Trophoblast cell (in vitro differentiated cells and primary cell): ENCODE data around the gene IL1RAPL2.

Source experiments
- DNase-seq, 2 donors: peaks; one replicate each; pipeline ENCODE4 v3.0.0-alpha.2; 2016
- H2AFZ ChIP-seq: 2 replicates; pipeline ENCODE4 v1.6.1; 2013; ENCODE audit warnings: low read length, moderate library complexity, mild to moderate bottlenecking; ENCODE audit not compliant: insufficient read depth, poor library complexity
- H2AK5ac ChIP-seq: 2 replicates; pipeline ENCODE4 v1.6.1; 2013; ENCODE audit warnings: mild to moderate bottlenecking, low read length
- H2BK120ac ChIP-seq: 2 replicates; pipeline ENCODE4 v1.6.1; 2013; ENCODE audit warnings: low read length, mild to moderate bottlenecking, moderate library complexity; ENCODE audit not compliant: insufficient read depth, poor library complexity
- H2BK12ac ChIP-seq: 2 replicates; pipeline ENCODE4 v1.6.1; 2013; ENCODE audit warnings: mild to moderate bottlenecking, low read length, moderate library complexity
- H2BK5ac ChIP-seq: 2 replicates; pipeline ENCODE4 v1.6.1; 2013; ENCODE audit warnings: low read length, low read depth, moderate library complexity, mild to moderate bottlenecking; ENCODE audit not compliant: poor library complexity
- H3K14ac ChIP-seq: 2 replicates; pipeline ENCODE4 v1.6.1; 2013; ENCODE audit warnings: mild to moderate bottlenecking, low read length
- H3K18ac ChIP-seq: 2 replicates; pipeline ENCODE4 v1.6.1; 2013; ENCODE audit warnings: mild to moderate bottlenecking, low read length
- H3K23ac ChIP-seq: 2 replicates; pipeline ENCODE4 v1.6.1; 2013; ENCODE audit warnings: low read length
- H3K27ac ChIP-seq: 2 replicates; pipeline ENCODE4 v1.5.1; 2013; ENCODE audit warnings: low read depth, mild to moderate bottlenecking, inconsistent platforms, low read length, moderate library complexity
- H3K27me3 ChIP-seq: 2 replicates; pipeline ENCODE4 v1.6.1; 2013; ENCODE audit warnings: inconsistent platforms, mild to moderate bottlenecking, low read length, moderate library complexity; ENCODE audit not compliant: insufficient read depth
- H3K36me3 ChIP-seq, 2 experiments: 1 replicate in 1 of 2; 2 replicates in 1 of 2; pipeline ENCODE4 v1.6.1; 2013; ENCODE audit warnings: low read length in 2 of 2, mild to moderate bottlenecking in 2 of 2, moderate library complexity in 1 of 2; ENCODE audit not compliant: insufficient read depth in 2 of 2, control insufficient read depth in 1 of 2
- H3K4ac ChIP-seq: 2 replicates; pipeline ENCODE4 v1.6.1; 2013; ENCODE audit warnings: low read depth, mild to moderate bottlenecking, low read length, moderate library complexity
- H3K4me1 ChIP-seq, 2 experiments: 1 replicate in 1 of 2; 2 replicates in 1 of 2; pipeline ENCODE4 v1.6.1; 2013; ENCODE audit warnings: low read length in 2 of 2, mild to moderate bottlenecking in 2 of 2, moderate library complexity in 1 of 2; ENCODE audit not compliant: insufficient read depth in 2 of 2, control insufficient read depth in 1 of 2
- H3K4me2 ChIP-seq: 2 replicates; pipeline ENCODE4 v1.6.1; 2013; ENCODE audit warnings: inconsistent platforms, mild to moderate bottlenecking, low read length, moderate library complexity
- H3K4me3 ChIP-seq: 2 replicates; pipeline ENCODE4 v1.5.1; 2013; ENCODE audit warnings: mild to moderate bottlenecking, low read depth, low read length, inconsistent platforms
- H3K79me1 ChIP-seq: one replicate; pipeline ENCODE4 v1.6.1; 2013; ENCODE audit warnings: low read length
- H3K79me2 ChIP-seq: 2 replicates; pipeline ENCODE4 v1.6.1; 2013; ENCODE audit warnings: low read length, mild to moderate bottlenecking; ENCODE audit not compliant: control insufficient read depth, insufficient read depth, poor library complexity
- H3K9ac ChIP-seq: 2 replicates; pipeline ENCODE4 v1.6.1; 2013; ENCODE audit warnings: mild to moderate bottlenecking, low read length
- H3K9me3 ChIP-seq: 2 replicates; pipeline ENCODE4 v1.6.1; 2013; ENCODE audit warnings: low read depth, mild to moderate bottlenecking, control low read depth, inconsistent platforms, low read length; ENCODE audit not compliant: insufficient read depth
- H4K12ac ChIP-seq: 2 replicates; pipeline ENCODE4 v1.6.1; 2013; ENCODE audit warnings: low read depth, mild to moderate bottlenecking, low read length, moderate library complexity
- H4K8ac ChIP-seq: 2 replicates; pipeline ENCODE4 v1.6.1; 2013; ENCODE audit warnings: low read depth, mild to moderate bottlenecking, low read length, moderate library complexity
- H4K91ac ChIP-seq: one replicate; pipeline ENCODE4 v1.6.1; 2013; ENCODE audit warnings: low read depth, mild to moderate bottlenecking, low read length, moderate library complexity
- WGBS: extraction: QIAGEN DNeasy Blood & Tissue Kit; methylation state at CpG from one replicate; pipeline ENCODE4 v1.1.7; 2013; ENCODE audit warnings: missing lambda C conversion rate; ENCODE audit not compliant: insufficient read length, insufficient coverage; ENCODE audit errors: extremely low coverage; 5-methylcytosine and 5-hydroxymethylcytosine counted together

Gene IL1RAPL2

DNA sequence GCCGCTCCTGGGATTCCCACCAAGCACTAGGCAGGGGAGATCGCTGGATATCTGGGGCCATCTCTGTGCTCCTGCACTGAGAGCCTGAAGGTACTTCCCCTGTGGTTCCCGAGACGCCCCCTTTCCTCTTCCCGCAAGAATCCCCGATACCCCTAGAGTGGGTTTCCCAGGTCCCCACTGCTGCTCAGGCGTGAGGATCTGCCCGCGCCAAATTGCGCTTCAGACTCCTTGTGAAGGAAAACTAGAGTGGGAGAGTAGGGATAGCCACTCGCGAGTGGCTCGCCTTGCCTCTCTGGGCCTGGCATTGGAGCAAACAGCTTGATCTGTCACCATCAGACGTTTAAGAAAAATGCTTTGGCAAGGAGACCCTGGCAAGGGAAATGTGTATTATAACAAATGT is 1.5 kb downstream of the IL1RAPL2 start:
- DNase-seq: no peak
- H3K9me3 ChIP-seq: no peaks in the 10 kb centered on the region
- no peak overlapping the region for H4K8ac ChIP-seq
- no peak overlapping the region for H3K14ac ChIP-seq
- H3K4ac ChIP-seq: no peak overlapping the region
- peaks cover 22% of the 10 kb centered on the region for H3K27me3 ChIP-seq
- H3K27ac ChIP-seq: no peak overlapping the region
- H4K91ac ChIP-seq: no peak overlapping the region
- H3K79me2 ChIP-seq: no peaks in the 10 kb centered on the region
- no peaks in the 10 kb centered on the region for H3K36me3 ChIP-seq
- no peak overlapping the region for H2AK5ac ChIP-seq
- H4K12ac ChIP-seq: no peak overlapping the region
- no peak overlapping the region for H3K4me3 ChIP-seq
- H2BK12ac ChIP-seq: no peak overlapping the region
- H2BK120ac ChIP-seq: no peak overlapping the region
- H3K4me1 ChIP-seq: peaks cover 5 to 8% of the 10 kb centered on the region in 2 experiments
- no peak overlapping the region for H2BK5ac ChIP-seq
- H3K4me2 ChIP-seq: no peak overlapping the region
- H3K9ac ChIP-seq: no peak overlapping the region
- H3K23ac ChIP-seq: no peak overlapping the region
- WGBS: no CpG with 5 or more reads among the region's 14 CpGs
- H2AFZ ChIP-seq: no peak overlapping the region
- no peaks in the 10 kb centered on the region for H3K79me1 ChIP-seq
- H3K18ac ChIP-seq: no peak overlapping the region

DNA sequence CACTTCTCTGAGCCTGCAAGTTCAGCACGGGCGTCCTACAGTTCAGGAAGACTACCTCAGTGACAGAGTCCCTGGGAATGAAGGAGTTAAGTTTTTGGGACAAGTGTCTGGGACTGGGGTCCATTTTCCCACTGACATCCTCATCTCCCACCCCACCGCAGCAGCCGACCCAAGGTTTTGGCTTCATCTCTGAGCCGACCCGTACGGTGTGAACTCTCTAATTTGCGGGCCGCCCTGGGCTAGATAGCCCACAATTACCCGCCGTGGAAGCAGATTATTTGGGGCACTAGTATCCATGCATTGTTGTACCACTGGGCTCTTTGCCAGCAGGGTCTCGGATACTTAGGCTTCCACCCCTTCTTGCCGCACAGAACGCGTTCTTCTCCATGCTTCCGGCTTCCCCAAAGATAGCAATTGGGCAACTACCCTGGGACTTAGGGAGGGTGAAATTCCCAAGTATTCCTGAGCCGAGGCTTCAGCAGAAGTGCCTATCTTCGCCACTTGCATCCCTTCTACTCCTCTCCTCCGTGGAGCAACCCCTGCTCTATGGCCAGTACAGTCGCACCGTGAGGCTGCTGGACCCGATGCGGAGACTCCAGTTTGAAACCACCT is 2.4 kb downstream of the IL1RAPL2 start:
- H3K23ac ChIP-seq: no peak overlapping the region
- no peak overlapping the region for H2BK5ac ChIP-seq
- H3K4me2 ChIP-seq: no peak overlapping the region
- H2BK12ac ChIP-seq: no peak overlapping the region
- no peak overlapping the region for H2BK120ac ChIP-seq
- DNase-seq: no peak
- H3K27me3 ChIP-seq: peaks cover 22% of the 10 kb centered on the region
- no peak overlapping the region for H4K12ac ChIP-seq
- no peak overlapping the region for H3K9ac ChIP-seq
- H3K4me3 ChIP-seq: no peak overlapping the region
- H3K27ac ChIP-seq: no peak overlapping the region
- H3K4me1 ChIP-seq: peaks cover 5 to 8% of the 10 kb centered on the region in 2 experiments
- no peak overlapping the region for H4K8ac ChIP-seq
- no peaks in the 10 kb centered on the region for H3K36me3 ChIP-seq
- no CpG with 5 or more reads among the region's 23 CpGs for WGBS
- no peak overlapping the region for H2AFZ ChIP-seq
- no peak overlapping the region for H4K91ac ChIP-seq
- H3K79me2 ChIP-seq: no peaks in the 10 kb centered on the region
- no peaks in the 10 kb centered on the region for H3K9me3 ChIP-seq
- no peak overlapping the region for H3K4ac ChIP-seq
- H3K18ac ChIP-seq: no peak overlapping the region
- H2AK5ac ChIP-seq: no peak overlapping the region
- no peaks in the 10 kb centered on the region for H3K79me1 ChIP-seq
- H3K14ac ChIP-seq: no peak overlapping the region

DNA sequence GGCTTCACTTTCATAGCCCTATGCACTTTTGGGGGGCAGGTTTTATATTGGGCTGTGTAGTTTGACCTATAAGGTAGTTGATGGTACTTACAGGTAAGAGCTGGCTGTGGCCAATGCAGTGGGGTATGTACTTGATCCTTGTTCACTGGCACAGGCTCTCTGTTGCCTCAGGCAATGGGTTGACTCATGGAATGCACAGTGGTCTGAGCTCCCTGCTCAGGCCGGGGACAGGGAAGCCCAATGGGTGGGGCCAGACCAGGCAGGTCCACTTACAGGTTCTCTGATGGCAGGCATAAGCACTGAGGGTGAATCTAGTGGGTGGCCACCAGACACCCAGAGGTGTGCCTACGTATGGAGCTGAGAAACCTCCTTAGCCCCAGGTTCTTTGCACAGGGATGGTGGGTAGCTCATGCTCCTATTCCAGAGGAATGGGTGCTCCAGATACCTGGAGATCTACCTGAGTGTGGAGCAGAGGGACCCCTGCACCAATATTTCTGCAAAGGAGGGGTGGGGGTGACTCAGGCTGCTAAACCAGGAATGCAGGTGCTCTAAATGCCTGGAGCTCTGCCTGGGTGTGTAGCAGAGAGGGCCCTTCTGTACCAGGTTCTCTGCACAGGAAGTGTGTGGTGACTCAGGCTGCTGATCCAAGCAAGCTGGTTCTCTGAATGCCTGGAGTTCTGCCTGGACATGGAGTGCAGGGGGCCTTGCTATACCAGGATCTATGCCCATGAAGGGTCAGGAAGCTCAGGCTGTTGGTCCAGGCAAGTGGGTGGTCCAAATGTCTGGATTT is 52.3 kb downstream of the IL1RAPL2 start:
- peaks cover 4 to 5% of the 10 kb centered on the region in 2 experiments for H3K4me1 ChIP-seq
- no peak overlapping the region for H3K27ac ChIP-seq
- H2BK120ac ChIP-seq: no peak overlapping the region
- H3K4ac ChIP-seq: no peak overlapping the region
- H4K8ac ChIP-seq: no peak overlapping the region
- no peak overlapping the region for H2AK5ac ChIP-seq
- no peak overlapping the region for H3K14ac ChIP-seq
- DNase-seq: peak; percentile 5 to 51
- no peaks in the 10 kb centered on the region for H3K79me2 ChIP-seq
- H3K4me3 ChIP-seq: no peak overlapping the region
- no peak overlapping the region for H4K12ac ChIP-seq
- no peak overlapping the region for H4K91ac ChIP-seq
- no peak overlapping the region for H3K9ac ChIP-seq
- H3K23ac ChIP-seq: no peak overlapping the region
- H3K4me2 ChIP-seq: no peak overlapping the region
- H3K27me3 ChIP-seq: no peaks in the 10 kb centered on the region
- no peak overlapping the region for H2BK12ac ChIP-seq
- H3K18ac ChIP-seq: no peak overlapping the region
- H3K36me3 ChIP-seq: no peaks in the 10 kb centered on the region
- no peaks in the 10 kb centered on the region for H3K9me3 ChIP-seq
- H2BK5ac ChIP-seq: no peak overlapping the region
- H2AFZ ChIP-seq: no peak overlapping the region
- H3K79me1 ChIP-seq: no peaks in the 10 kb centered on the region
- no CpG with 5 or more reads among the region's 2 CpGs for WGBS

DNA sequence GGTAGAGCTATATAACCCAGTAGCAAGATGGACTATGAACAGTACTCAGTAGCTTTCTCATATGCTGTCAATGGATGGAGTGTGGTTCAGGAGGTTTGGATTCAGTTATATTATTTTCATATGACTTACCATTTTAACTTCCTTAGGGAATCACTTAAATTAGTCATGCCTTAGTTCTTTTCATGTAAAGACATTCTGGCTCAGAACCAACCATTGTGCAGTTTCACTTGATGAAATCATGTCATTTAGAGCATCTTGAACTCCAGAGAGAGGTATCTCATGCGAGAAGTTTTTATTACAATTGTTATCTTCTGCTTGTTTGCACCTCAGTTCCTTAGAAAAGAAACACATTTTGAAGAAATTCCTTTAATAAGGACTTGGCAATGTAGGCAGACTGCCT is 55.8 kb downstream of the IL1RAPL2 start:
- Histone ChIP-seq H2BK120ac (no peak overlapping the region), H4K91ac (no peak overlapping the region), H3K4me1 (peaks cover 4 to 5% of the 10 kb centered on the region in 2 experiments), H2AFZ (no peak overlapping the region), H2BK5ac (no peak overlapping the region), H3K4me3 (no peak overlapping the region), H3K4ac (no peak overlapping the region), H3K14ac (no peak overlapping the region), H2BK12ac (no peak overlapping the region), H3K23ac (no peak overlapping the region), H4K12ac (no peak overlapping the region), H3K27ac (no peak overlapping the region), H4K8ac (no peak overlapping the region), H3K27me3 (no peaks in the 10 kb centered on the region), H3K4me2 (no peak overlapping the region), H3K9me3 (no peaks in the 10 kb centered on the region), H2AK5ac (no peak overlapping the region), H3K79me1 (no peaks in the 10 kb centered on the region), H3K79me2 (no peaks in the 10 kb centered on the region), H3K36me3 (no peaks in the 10 kb centered on the region), H3K9ac (no peak overlapping the region), H3K18ac (no peak overlapping the region)
- no CpG with 5 or more reads among the region's 1 CpG for WGBS
- no peak for DNase-seq
